Smooth muscle cell (in vitro differentiated cells): ENCODE measurements around the gene TMEM237. TPM values are rescaled to one million over a fixed set of nuclear protein-coding genes. Genes with fewer than 3 reads are reported as not detected.

Source experiments
- DNase-seq: peaks from one replicate; lab custom pipeline; 2025; ENCODE audit not compliant: unreplicated experiment; lab: John Stamatoyannopoulos, UW
- H2AFZ ChIP-seq: fragments of 200-600 bp; sonication (generic); 2 replicates; pipeline ENCODE4 v1.6.0; 2016; ENCODE audit warnings: antibody characterized with exemption, low read depth, mild to moderate bottlenecking
- H3F3A ChIP-seq: fragments of 200-600 bp; sonication (generic); 2 replicates; pipeline ENCODE4 v1.6.0; 2017; ENCODE audit warnings: antibody characterized with exemption, low read depth
- H3K27ac ChIP-seq: fragments of 200-600 bp; sonication (generic); 2 replicates; pipeline ENCODE4 v1.5.1; 2016; ENCODE audit warnings: low read depth, mild to moderate bottlenecking
- H3K27me3 ChIP-seq: fragments of 200-600 bp; sonication (generic); 2 replicates; pipeline ENCODE4 v1.6.1; 2016; ENCODE audit warnings: low read depth, mild to moderate bottlenecking
- H3K36me3 ChIP-seq: fragments of 200-600 bp; sonication (generic); 2 replicates; pipeline ENCODE4 v1.5.1; 2016; ENCODE audit warnings: low read depth
- H3K4me1 ChIP-seq: fragments of 200-600 bp; sonication (generic); 2 replicates; pipeline ENCODE4 v1.5.1; 2016; ENCODE audit warnings: low read depth
- H3K4me2 ChIP-seq: fragments of 200-600 bp; sonication (generic); 2 replicates; pipeline ENCODE4 v1.6.0; 2016; ENCODE audit warnings: mild to moderate bottlenecking
- H3K4me3 ChIP-seq: fragments of 200-600 bp; sonication (generic); 2 replicates; pipeline ENCODE4 v1.5.1; 2016; ENCODE audit warnings: mild to moderate bottlenecking
- H3K79me2 ChIP-seq: fragments of 200-600 bp; sonication (generic); 2 replicates; pipeline ENCODE4 v1.6.0; 2016; ENCODE audit warnings: low read depth, mild to moderate bottlenecking
- H3K9ac ChIP-seq: fragments of 200-600 bp; sonication (generic); 2 replicates; pipeline ENCODE4 v1.6.0; 2016; ENCODE audit warnings: low read depth
- H3K9me3 ChIP-seq: fragments of 200-600 bp; sonication (generic); replicated peaks from 2 replicates; pipeline ENCODE4 v1.5.1; 2016; ENCODE audit warnings: low read depth
- H4K20me1 ChIP-seq: fragments of 200-600 bp; sonication (generic); 2 replicates; pipeline ENCODE4 v1.6.0; 2016; ENCODE audit warnings: low read depth
- CTCF ChIP-seq: fragments of 200-600 bp; sonication (generic); IDR thresholded peaks from 2 replicates; pipeline ENCODE4 v1.5.1; 2017; ENCODE audit warnings: borderline replicate concordance, mild to moderate bottlenecking, antibody characterized with exemption; ENCODE audit not compliant: insufficient read depth, poor library complexity, severe bottlenecking
- WGBS: methylation state at CpG from one replicate; pipeline ENCODE4 v1.1.7; 2016; ENCODE audit warnings: low lambda C conversion rate; 5-methylcytosine and 5-hydroxymethylcytosine counted together
- polyA plus RNA-seq: library from polyadenylated mRNA; unstranded; fragments of >200 nt; fragmentation: Nextera tagmentation; extraction: Ambion mirVana; gene quantifications from 2 replicates; pipeline ENCODE4 v1.2.1, GENCODE V29; 2016
- total RNA-seq: library from RNA; depleted of rRNA; stranded (reverse); fragments of >200 nt; gene quantifications from 2 replicates; pipeline ENCODE4 v1.2.3, GENCODE V29; 2014

The TMEM237 gene
- total and polyA plus RNA-seq, 2 experiments from 2014 or later: 25.6 to 47.4 TPM

GRCh38 chr2:201621293-201621999 is 21.9 kb downstream of the TMEM237 start:
- TF ChIP-seq CTCF: no peak
- no peaks in the 10 kb centered on the region for H4K20me1 ChIP-seq
- no peak overlapping the region for H3K27ac ChIP-seq
- WGBS: 65% methylated on average over 4 of the region's 4 CpGs
- H3K4me1 ChIP-seq: no peaks in the 10 kb centered on the region
- H3K36me3 ChIP-seq: no peaks in the 10 kb centered on the region
- H3K79me2 ChIP-seq: no peaks in the 10 kb centered on the region
- no peaks in the 10 kb centered on the region for H3K27me3 ChIP-seq
- peaks cover 9% of the 10 kb centered on the region for H3F3A ChIP-seq
- H3K4me3 ChIP-seq: no peak overlapping the region
- no peak overlapping the region for H3K9ac ChIP-seq
- no peak overlapping the region for H3K4me2 ChIP-seq
- no peak for DNase-seq
- H3K9me3 ChIP-seq: no peaks in the 10 kb centered on the region
- H2AFZ ChIP-seq: no peak overlapping the region

- Histone ChIP-seq H3K36me3 (no peaks in the 10 kb centered on the region), H2AFZ (no peak overlapping the region), H3K4me1 (no peaks in the 10 kb centered on the region), H3K79me2 (no peaks in the 10 kb centered on the region), H4K20me1 (no peaks in the 10 kb centered on the region), H3K9me3 (no peaks in the 10 kb centered on the region), H3K4me3 (no peak overlapping the region), H3K27me3 (no peaks in the 10 kb centered on the region), H3K4me2 (no peak overlapping the region), H3F3A (peaks cover 9% of the 10 kb centered on the region), H3K27ac (no peak overlapping the region), H3K9ac (no peak overlapping the region)
- no peak for DNase-seq
- WGBS: 92% methylated on average over 39 of the region's 39 CpGs
- TF ChIP-seq CTCF: no peak
These were observed 24.3 kb downstream of the TMEM237 start for GRCh38 chr2:201618744-201619662.

GRCh38 chr2:201608021-201608420 is 35.3 kb downstream of the TMEM237 start:
- Histone ChIP-seq H3K9me3 (peaks cover 8% of the 10 kb centered on the region), H3K27me3 (peaks cover 19% of the 10 kb centered on the region), H3F3A (no peaks in the 10 kb centered on the region), H3K79me2 (no peaks in the 10 kb centered on the region), H3K4me2 (no peak overlapping the region), H3K36me3 (no peaks in the 10 kb centered on the region), H3K27ac (no peak overlapping the region), H4K20me1 (no peaks in the 10 kb centered on the region), H3K9ac (no peak overlapping the region), H2AFZ (no peak overlapping the region), H3K4me3 (no peak overlapping the region), H3K4me1 (no peaks in the 10 kb centered on the region)
- DNase-seq: no peak
- WGBS: 47% methylated on average over 1 of the region's 1 CpG
- TF ChIP-seq CTCF: no peak
